Activated naive CD8-positive, alpha-beta T cell (primary cell): ENCODE measurements around the gene GBP2.

Experiments
- H3K27ac Mint-ChIP-seq: one replicate; pipeline ENCODE4 v1.8.0; 2021; ENCODE audit warnings: mixed read lengths
- H3K27me3 Mint-ChIP-seq: one replicate; pipeline ENCODE4 v1.8.0; 2021; ENCODE audit warnings: mixed read lengths
- H3K36me3 Mint-ChIP-seq: one replicate; pipeline ENCODE4 v1.8.0; 2021; ENCODE audit warnings: mixed read lengths
- H3K4me1 Mint-ChIP-seq: one replicate; pipeline ENCODE4 v1.8.0; 2021; ENCODE audit warnings: low read depth, mixed read lengths
- H3K4me3 Mint-ChIP-seq: one replicate; pipeline ENCODE4 v1.8.0; 2021; ENCODE audit warnings: mild to moderate bottlenecking, mixed read lengths
- H3K9me3 Mint-ChIP-seq: one replicate; pipeline ENCODE4 v1.8.0; 2021; ENCODE audit warnings: low read depth, mixed read lengths

Gene GBP2, protein sequence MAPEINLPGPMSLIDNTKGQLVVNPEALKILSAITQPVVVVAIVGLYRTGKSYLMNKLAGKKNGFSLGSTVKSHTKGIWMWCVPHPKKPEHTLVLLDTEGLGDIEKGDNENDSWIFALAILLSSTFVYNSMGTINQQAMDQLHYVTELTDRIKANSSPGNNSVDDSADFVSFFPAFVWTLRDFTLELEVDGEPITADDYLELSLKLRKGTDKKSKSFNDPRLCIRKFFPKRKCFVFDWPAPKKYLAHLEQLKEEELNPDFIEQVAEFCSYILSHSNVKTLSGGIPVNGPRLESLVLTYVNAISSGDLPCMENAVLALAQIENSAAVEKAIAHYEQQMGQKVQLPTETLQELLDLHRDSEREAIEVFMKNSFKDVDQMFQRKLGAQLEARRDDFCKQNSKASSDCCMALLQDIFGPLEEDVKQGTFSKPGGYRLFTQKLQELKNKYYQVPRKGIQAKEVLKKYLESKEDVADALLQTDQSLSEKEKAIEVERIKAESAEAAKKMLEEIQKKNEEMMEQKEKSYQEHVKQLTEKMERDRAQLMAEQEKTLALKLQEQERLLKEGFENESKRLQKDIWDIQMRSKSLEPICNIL

DNA sequence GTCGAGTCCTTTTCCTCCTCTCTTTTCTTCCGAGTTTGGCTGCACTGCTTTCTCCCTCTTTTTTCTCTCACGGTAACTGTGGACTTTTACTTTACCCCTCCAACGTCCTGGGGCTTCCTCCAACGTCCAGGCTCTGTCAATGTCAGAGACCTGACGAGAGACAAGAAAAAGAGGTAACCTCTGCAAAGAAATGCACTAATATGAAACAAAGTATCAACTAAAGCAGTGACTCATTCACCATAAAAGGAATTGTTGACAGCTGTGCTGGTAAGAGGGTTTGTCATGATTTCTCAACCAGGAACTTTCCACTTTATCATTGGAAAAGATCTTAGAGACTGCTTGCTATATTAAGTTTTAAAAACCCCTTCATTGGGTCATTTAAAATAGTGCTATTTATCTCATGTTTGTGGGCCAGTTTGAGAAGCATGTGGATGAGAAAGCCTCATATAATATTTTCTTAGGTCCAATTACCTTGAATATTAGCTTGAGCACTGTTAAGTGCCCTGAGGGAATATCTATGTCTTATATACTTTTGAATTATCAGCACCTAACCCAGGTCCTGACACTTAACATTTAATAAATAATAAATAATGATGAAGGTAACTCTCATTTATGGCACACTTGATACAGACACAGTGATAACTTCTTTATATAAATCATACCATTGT is at the start of gene GBP2:
GBP2 (minus strand) TSS at position 202 of the 668 bp plus-strand sequence. CDS start 4,148 bp downstream, outside the sequence.
- peak within 1 kb of the TSS; percentile 100 for H3K27ac Mint-ChIP-seq
- H3K36me3 Mint-ChIP-seq: peaks cover 24% of the 10 kb centered on the region
- peak within 1 kb of the TSS; percentile 100 for H3K4me3 Mint-ChIP-seq
- H3K9me3 Mint-ChIP-seq: peaks cover 3% of the 10 kb centered on the region
- H3K27me3 Mint-ChIP-seq: no peaks in the 10 kb centered on the region
- H3K4me1 Mint-ChIP-seq: peaks cover 71% of the 10 kb centered on the region

GRCh38 chr1:89174491-89174890 is 48.6 kb upstream of the GBP2 start:
- no peak overlapping the region for H3K27ac Mint-ChIP-seq
- peaks cover 2% of the 10 kb centered on the region for H3K36me3 Mint-ChIP-seq
- peaks cover 4% of the 10 kb centered on the region for H3K4me1 Mint-ChIP-seq
- no peaks in the 10 kb centered on the region for H3K27me3 Mint-ChIP-seq
- no peaks in the 10 kb centered on the region for H3K9me3 Mint-ChIP-seq
- no peak overlapping the region for H3K4me3 Mint-ChIP-seq

DNA sequence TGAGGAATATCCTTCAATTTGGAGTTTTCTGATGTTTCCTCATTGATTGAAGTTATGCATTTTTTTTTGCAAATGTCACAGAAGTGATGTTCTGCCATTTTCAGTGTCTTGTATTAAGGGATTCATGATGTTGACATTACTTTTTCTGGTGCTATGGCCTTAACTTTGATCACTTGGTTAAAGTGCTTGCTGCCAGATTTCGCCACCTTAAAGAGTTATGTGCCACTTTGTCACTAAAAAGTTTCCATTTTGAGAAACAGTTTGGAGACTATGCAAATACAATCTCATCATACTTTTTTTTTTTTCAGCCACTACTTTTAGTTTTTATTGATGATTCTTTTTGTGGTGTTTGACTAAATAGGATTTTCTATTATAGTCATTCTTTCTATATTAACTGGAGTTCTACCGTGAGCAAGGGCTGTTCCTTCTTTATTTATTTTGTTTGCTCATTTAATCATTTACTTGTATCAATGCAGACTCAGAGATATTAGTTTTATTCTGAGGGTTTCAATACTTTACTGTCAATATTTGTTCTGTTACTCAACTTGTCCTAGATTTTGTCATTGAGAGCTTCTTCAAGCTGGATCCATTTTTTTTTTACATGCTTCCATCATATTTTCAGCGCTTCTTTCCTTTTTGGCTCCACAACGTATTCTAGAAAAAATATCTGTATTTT is 46.7 kb upstream of the GBP2 start:
- H3K9me3 Mint-ChIP-seq: no peaks in the 10 kb centered on the region

GRCh38 chr1:89171067-89171438 is 45.1 kb upstream of the GBP2 start:
- Mint-ChIP-seq H3K27me3 (no peaks in the 10 kb centered on the region), H3K9me3 (no peaks in the 10 kb centered on the region), H3K4me1 (no peaks in the 10 kb centered on the region), H3K27ac (no peak overlapping the region), H3K36me3 (peaks cover 2% of the 10 kb centered on the region), H3K4me3 (no peak overlapping the region)

More for the DNA sequence above, 46.7 kb upstream of the GBP2 start:
- peaks cover 2% of the 10 kb centered on the region for H3K36me3 Mint-ChIP-seq
- no peak overlapping the region for H3K4me3 Mint-ChIP-seq
- H3K27ac Mint-ChIP-seq: no peak overlapping the region
- no peaks in the 10 kb centered on the region for H3K27me3 Mint-ChIP-seq
- peaks cover 4% of the 10 kb centered on the region for H3K4me1 Mint-ChIP-seq

GRCh38 chr1:89170170-89171066 is 44.5 kb upstream of the GBP2 start:
- Mint-ChIP-seq H3K27me3 (no peaks in the 10 kb centered on the region), H3K4me3 (no peak overlapping the region), H3K27ac (no peak overlapping the region), H3K9me3 (no peaks in the 10 kb centered on the region), H3K4me1 (no peaks in the 10 kb centered on the region), H3K36me3 (peaks cover 2% of the 10 kb centered on the region)

DNA sequence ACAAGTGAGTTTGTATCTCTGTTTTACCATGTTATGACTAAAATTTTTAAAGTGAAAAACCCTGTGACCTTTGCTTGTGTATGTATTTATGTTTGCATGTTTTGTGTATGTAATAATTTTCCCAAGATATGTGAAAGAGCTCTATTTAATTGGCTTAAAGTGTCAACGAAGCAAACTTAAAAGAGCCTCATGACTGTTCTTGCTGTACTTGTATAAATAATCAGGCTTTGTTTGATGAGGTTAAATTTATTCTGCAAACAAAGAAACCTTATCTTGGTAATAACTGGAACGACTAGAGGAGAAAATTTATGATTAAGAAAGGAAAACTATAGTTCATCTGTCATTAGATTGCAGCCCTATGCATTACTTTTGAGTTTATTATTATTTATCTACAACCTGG is 43.3 kb upstream of the GBP2 start:
- no peaks in the 10 kb centered on the region for H3K27me3 Mint-ChIP-seq
- no peak overlapping the region for H3K4me3 Mint-ChIP-seq
- no peak overlapping the region for H3K27ac Mint-ChIP-seq
- peaks cover 2% of the 10 kb centered on the region for H3K36me3 Mint-ChIP-seq
- H3K4me1 Mint-ChIP-seq: no peaks in the 10 kb centered on the region
- H3K9me3 Mint-ChIP-seq: no peaks in the 10 kb centered on the region

GRCh38 chr1:89167590-89168230 is 41.8 kb upstream of the GBP2 start:
- Mint-ChIP-seq H3K4me1 (no peaks in the 10 kb centered on the region), H3K27ac (no peak overlapping the region), H3K27me3 (no peaks in the 10 kb centered on the region), H3K9me3 (no peaks in the 10 kb centered on the region), H3K4me3 (no peak overlapping the region), H3K36me3 (peaks cover 2% of the 10 kb centered on the region)

DNA sequence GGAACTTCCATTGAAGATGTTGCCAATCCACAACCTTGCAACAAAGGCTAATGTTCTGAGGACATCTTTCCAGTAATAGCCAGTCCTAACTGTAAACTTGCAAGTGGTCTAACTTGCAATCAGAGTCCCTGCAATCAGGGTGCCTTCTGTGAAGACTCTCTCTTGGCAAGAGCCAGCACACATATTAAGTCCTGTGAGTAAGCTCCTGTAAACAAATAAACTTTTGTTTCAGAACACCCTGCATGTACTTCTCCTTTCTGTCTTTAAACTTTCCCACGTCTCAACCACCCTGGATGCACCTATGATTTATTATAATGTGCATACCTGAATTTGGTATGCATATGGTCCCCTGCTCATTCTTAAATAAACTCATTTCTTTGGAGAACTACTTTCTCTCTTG is 40.8 kb upstream of the GBP2 start:
- no peak overlapping the region for H3K4me3 Mint-ChIP-seq
- H3K27me3 Mint-ChIP-seq: no peaks in the 10 kb centered on the region
- H3K4me1 Mint-ChIP-seq: no peaks in the 10 kb centered on the region
- H3K9me3 Mint-ChIP-seq: peaks cover 6% of the 10 kb centered on the region
- no peak overlapping the region for H3K27ac Mint-ChIP-seq
- H3K36me3 Mint-ChIP-seq: no peaks in the 10 kb centered on the region

- Mint-ChIP-seq H3K27me3 (no peaks in the 10 kb centered on the region), H3K4me3 (no peak overlapping the region), H3K36me3 (peaks cover 2% of the 10 kb centered on the region), H3K9me3 (peaks cover 10% of the 10 kb centered on the region), H3K27ac (no peak overlapping the region), H3K4me1 (no peaks in the 10 kb centered on the region)
These were observed 39.9 kb upstream of the GBP2 start for GRCh38 chr1:89165811-89166210.

DNA sequence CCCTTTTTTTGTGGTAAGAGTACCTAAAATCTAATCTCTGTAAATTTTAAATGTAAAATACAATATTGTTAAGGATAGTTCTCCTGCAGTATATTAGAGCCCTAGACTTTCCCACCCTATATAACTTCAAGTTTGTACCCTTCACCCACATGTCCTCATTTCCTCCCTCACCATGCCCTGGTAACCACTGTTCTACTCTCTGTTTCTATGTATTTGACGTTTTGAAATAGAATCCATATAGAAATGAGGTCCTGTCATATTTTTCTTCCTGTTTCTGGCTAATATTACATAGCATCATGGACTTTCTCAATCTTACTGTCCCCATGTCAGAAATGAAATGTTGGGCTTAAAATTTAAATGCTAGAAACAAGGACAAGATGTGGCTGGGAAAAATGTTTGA is 25.1 kb upstream of the GBP2 start:
- Mint-ChIP-seq H3K27me3 (no peaks in the 10 kb centered on the region), H3K4me3 (no peak overlapping the region), H3K27ac (no peak overlapping the region), H3K4me1 (peaks cover 2% of the 10 kb centered on the region), H3K36me3 (peaks cover 4% of the 10 kb centered on the region), H3K9me3 (peaks cover 4% of the 10 kb centered on the region)

DNA sequence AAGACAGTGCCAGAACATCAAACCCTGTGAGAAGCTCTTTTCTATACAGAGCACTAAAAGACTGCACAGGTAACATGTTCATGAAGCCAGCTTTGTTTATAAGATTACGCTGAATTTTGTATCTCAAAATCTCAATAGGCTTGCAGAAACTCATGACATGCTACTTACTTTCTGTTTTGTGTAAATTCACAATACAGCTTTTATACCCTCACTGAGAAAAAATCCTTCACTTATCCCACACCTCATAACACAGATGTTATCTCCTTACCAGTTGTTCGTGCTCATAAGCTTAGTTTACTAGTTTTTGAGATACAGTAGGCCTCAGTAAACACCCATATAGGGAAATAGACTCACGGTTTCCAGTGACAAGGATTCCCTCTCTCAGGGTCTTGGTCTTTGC is 24.1 kb upstream of the GBP2 start:
- peaks cover 6% of the 10 kb centered on the region for H3K4me1 Mint-ChIP-seq
- no peak overlapping the region for H3K4me3 Mint-ChIP-seq
- H3K27ac Mint-ChIP-seq: no peak overlapping the region
- H3K27me3 Mint-ChIP-seq: no peaks in the 10 kb centered on the region
- H3K36me3 Mint-ChIP-seq: no peaks in the 10 kb centered on the region
- no peaks in the 10 kb centered on the region for H3K9me3 Mint-ChIP-seq

GRCh38 chr1:89149229-89149628 is 23.3 kb upstream of the GBP2 start:
- H3K9me3 Mint-ChIP-seq: no peaks in the 10 kb centered on the region
- no peaks in the 10 kb centered on the region for H3K36me3 Mint-ChIP-seq
- H3K4me1 Mint-ChIP-seq: peaks cover 6% of the 10 kb centered on the region

DNA sequence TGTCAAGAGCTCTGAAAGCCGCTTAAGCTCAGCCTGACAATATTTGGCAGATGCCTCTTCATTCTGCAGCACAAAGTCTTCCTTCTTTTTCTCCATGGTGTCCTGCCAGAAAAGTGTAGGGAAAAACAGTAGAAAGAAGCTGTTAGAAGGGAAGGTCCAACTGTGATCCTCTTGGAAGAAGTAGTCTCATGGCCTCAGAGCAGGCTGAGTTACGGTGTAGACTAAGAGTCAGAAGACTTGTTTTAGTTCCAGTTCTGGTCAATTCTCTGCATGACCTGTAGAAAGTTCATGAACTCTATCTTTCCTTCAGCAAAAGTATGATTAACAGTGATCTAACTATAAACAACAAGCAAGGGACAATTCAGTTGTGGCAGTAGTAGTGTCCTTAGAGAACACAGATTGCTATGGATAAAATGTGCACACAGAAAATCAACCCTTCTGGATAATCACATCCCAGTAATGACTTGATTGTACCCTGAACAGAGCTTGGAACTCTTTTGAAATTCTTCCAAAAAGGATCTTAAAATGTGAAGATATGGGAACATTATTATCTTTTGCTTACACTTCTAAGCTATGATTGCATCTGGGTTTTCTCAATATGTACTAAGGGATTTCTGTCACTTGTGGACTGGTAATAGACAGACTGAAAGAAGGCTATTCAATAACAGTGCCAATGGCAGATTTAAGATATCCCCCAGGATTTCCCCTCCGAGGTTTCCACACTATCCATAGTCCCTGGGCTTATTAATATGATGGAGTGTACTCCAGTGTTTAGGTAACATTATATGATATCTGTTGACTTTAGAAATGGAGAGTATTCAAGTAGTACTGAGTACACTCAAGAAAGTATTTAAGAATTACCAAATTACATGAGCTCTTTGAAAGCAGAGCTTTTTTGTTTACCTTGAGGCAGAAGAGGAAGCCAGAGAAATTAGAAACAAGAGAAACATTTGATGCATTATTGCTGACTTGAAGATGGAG is 22.1 kb upstream of the GBP2 start:
- H3K4me1 Mint-ChIP-seq: peaks cover 6% of the 10 kb centered on the region
- no peak overlapping the region for H3K27ac Mint-ChIP-seq
- no peak overlapping the region for H3K4me3 Mint-ChIP-seq
- no peaks in the 10 kb centered on the region for H3K27me3 Mint-ChIP-seq
- no peaks in the 10 kb centered on the region for H3K36me3 Mint-ChIP-seq
- no peaks in the 10 kb centered on the region for H3K9me3 Mint-ChIP-seq

More at GRCh38 chr1:89149229-89149628, 23.3 kb upstream of the GBP2 start:
- H3K27me3 Mint-ChIP-seq: no peaks in the 10 kb centered on the region
- H3K27ac Mint-ChIP-seq: no peak overlapping the region
- no peak overlapping the region for H3K4me3 Mint-ChIP-seq
